Measurements from ENCODE around the gene PRKAG2.

Gene PRKAG2

GRCh38 chr7:151692721-151693120 lies 184.2 kb downstream of the PRKAG2 start:
- H3K27me3 ChIP-seq (ENCODE audit: low read depth, low read length) = peaks cover 12% of the 10 kb centered on the region
- H3K4me1 ChIP-seq (ENCODE audit: low read length) = no peaks in the 10 kb centered on the region
- H2AFZ ChIP-seq (ENCODE audit: low read depth, low read length) = no peak overlapping the region
- H3K36me3 ChIP-seq (replicated peaks; ENCODE audit: low read depth, low read length) = no peaks in the 10 kb centered on the region
- no peak overlapping the region for H3K4me3 ChIP-seq (ENCODE audit: low read length)
- H3K79me2 ChIP-seq (ENCODE audit: low read length) = no peaks in the 10 kb centered on the region
- TF ChIP-seq CTCF (IDR thresholded peaks at IDR 0.05; ENCODE audit: low read depth, low read length) = no peak
- no peak for TF ChIP-seq EZH2phosphoT487 (IDR thresholded peaks at IDR 0.05; ENCODE audit: low read depth)
- H3K9me3 ChIP-seq (ENCODE audit: insufficient read depth, low read length) = no peaks in the 10 kb centered on the region
- H3K9ac ChIP-seq (ENCODE audit: low read length) = no peak overlapping the region
- H3K27ac ChIP-seq (ENCODE audit: low read length) = no peak overlapping the region
- no peak overlapping the region for H3K4me2 ChIP-seq (ENCODE audit: low read length)
- H4K20me1 ChIP-seq (ENCODE audit: insufficient read depth, low read length) = no peaks in the 10 kb centered on the region

GRCh38 chr7:151691449-151691848 lies 185.5 kb downstream of the PRKAG2 start:
- H3K4me2 ChIP-seq (ENCODE audit: low read length) = no peak overlapping the region
- no peaks in the 10 kb centered on the region for H3K4me1 ChIP-seq (ENCODE audit: low read length)
- no peak for TF ChIP-seq EZH2phosphoT487 (IDR thresholded peaks at IDR 0.05; ENCODE audit: low read depth)
- no peak for TF ChIP-seq CTCF (IDR thresholded peaks at IDR 0.05; ENCODE audit: low read depth, low read length)
- no peaks in the 10 kb centered on the region for H4K20me1 ChIP-seq (ENCODE audit: insufficient read depth, low read length)
- no peak overlapping the region for H2AFZ ChIP-seq (ENCODE audit: low read depth, low read length)
- no peak overlapping the region for H3K27ac ChIP-seq (ENCODE audit: low read length)
- no peaks in the 10 kb centered on the region for H3K79me2 ChIP-seq (ENCODE audit: low read length)
- no peak overlapping the region for H3K4me3 ChIP-seq (ENCODE audit: low read length)
- no peaks in the 10 kb centered on the region for H3K36me3 ChIP-seq (replicated peaks; ENCODE audit: low read depth, low read length)
- H3K27me3 ChIP-seq (ENCODE audit: low read depth, low read length) = peaks cover 12% of the 10 kb centered on the region
- no peaks in the 10 kb centered on the region for H3K9me3 ChIP-seq (ENCODE audit: insufficient read depth, low read length)
- no peak overlapping the region for H3K9ac ChIP-seq (ENCODE audit: low read length)

- no peak overlapping the region for H2AFZ ChIP-seq (ENCODE audit: low read depth, low read length)
- H3K9ac ChIP-seq (ENCODE audit: low read length) = no peak overlapping the region
- no peak overlapping the region for H3K4me3 ChIP-seq (ENCODE audit: low read length)
- peaks cover 12% of the 10 kb centered on the region for H3K27me3 ChIP-seq (ENCODE audit: low read depth, low read length)
- no peaks in the 10 kb centered on the region for H3K36me3 ChIP-seq (replicated peaks; ENCODE audit: low read depth, low read length)
- no peaks in the 10 kb centered on the region for H4K20me1 ChIP-seq (ENCODE audit: insufficient read depth, low read length)
- H3K27ac ChIP-seq (ENCODE audit: low read length) = no peak overlapping the region
- H3K79me2 ChIP-seq (ENCODE audit: low read length) = no peaks in the 10 kb centered on the region
- TF ChIP-seq CTCF (IDR thresholded peaks at IDR 0.05; ENCODE audit: low read depth, low read length) (no peak), EZH2phosphoT487 (IDR thresholded peaks at IDR 0.05; ENCODE audit: low read depth) (no peak)
- H3K9me3 ChIP-seq (ENCODE audit: insufficient read depth, low read length) = no peaks in the 10 kb centered on the region
- H3K4me2 ChIP-seq (ENCODE audit: low read length) = no peak overlapping the region
- no peaks in the 10 kb centered on the region for H3K4me1 ChIP-seq (ENCODE audit: low read length)
Observed at GRCh38 chr7:151690606-151691005, 186.3 kb downstream of the PRKAG2 start.

- Histone ChIP-seq H3K9ac (ENCODE audit: low read length) (no peak overlapping the region), H3K4me1 (ENCODE audit: low read length) (no peaks in the 10 kb centered on the region), H3K27ac (ENCODE audit: low read length) (no peak overlapping the region), H3K27me3 (ENCODE audit: low read depth, low read length) (peaks cover 12% of the 10 kb centered on the region), H2AFZ (ENCODE audit: low read depth, low read length) (no peak overlapping the region), H3K9me3 (ENCODE audit: insufficient read depth, low read length) (no peaks in the 10 kb centered on the region), H3K4me2 (ENCODE audit: low read length) (no peak overlapping the region), H3K36me3 (replicated peaks; ENCODE audit: low read depth, low read length) (no peaks in the 10 kb centered on the region), H4K20me1 (ENCODE audit: insufficient read depth, low read length) (no peaks in the 10 kb centered on the region), H3K79me2 (ENCODE audit: low read length) (no peaks in the 10 kb centered on the region), H3K4me3 (ENCODE audit: low read length) (no peak overlapping the region)
- no peak for TF ChIP-seq CTCF (IDR thresholded peaks at IDR 0.05; ENCODE audit: low read depth, low read length)
- no peak for TF ChIP-seq EZH2phosphoT487 (IDR thresholded peaks at IDR 0.05; ENCODE audit: low read depth)
Observed at GRCh38 chr7:151689196-151689971, 187.5 kb downstream of the PRKAG2 start.
